ENCODE results near the gene DSC3. TPM values are rescaled to one million over a fixed set of nuclear protein-coding genes. Genes with fewer than 3 reads are reported as not detected.
"Not testable (repeated sequence)": the region's sequence is repeated elsewhere in the genome, so short reads cannot be mapped to it uniquely, and the experiment has no call there.

The DSC3 gene
- total RNA-seq, 2 donors from 2014 or later, result not detected

DNA sequence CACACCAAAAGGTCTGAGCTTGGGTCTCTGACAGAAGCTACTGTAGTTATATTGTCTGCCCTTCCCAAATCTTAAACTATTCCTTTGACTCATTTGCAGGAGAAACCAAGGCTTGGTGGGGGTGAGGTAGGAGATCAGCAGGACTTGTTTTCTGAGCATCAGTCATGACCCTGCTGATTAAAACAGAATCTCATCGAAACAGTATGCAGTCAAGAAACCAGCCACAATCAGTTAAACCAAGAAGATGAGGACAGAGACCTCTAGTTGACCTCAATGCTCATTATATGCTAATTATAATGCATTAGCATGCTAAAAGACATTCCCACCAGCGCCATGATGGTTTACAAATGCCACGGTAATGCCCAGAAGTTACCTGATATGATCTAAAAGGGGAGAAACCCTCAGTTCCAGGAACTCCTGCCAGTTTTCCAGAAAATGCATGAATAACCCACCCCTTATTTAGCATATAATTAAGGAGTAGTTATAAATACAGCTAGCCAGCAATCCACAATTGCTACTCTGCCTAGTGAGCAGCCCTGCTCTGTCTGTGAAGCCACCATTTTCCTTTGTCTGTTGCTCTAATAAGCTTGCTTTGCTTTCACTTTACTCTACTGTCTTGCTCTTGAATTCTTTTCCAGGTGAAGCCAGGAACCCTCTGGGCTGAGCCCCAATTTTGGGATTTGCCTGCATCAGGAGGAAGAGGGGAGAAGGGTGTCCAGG, 26.7 kb downstream of the DSC3 start:
- Mint-ChIP-seq H3K4me1 (no peaks in the 10 kb centered on the region), H3K4me3 (no peak overlapping the region), H3K9me3 (peaks cover 16% of the 10 kb centered on the region), H3K27ac (no peak overlapping the region), H3K27me3 (no peaks in the 10 kb centered on the region), H3K36me3 (ENCODE audit: low read depth) (no peaks in the 10 kb centered on the region)
- no peak for ATAC-seq (replicated peaks)

DNA sequence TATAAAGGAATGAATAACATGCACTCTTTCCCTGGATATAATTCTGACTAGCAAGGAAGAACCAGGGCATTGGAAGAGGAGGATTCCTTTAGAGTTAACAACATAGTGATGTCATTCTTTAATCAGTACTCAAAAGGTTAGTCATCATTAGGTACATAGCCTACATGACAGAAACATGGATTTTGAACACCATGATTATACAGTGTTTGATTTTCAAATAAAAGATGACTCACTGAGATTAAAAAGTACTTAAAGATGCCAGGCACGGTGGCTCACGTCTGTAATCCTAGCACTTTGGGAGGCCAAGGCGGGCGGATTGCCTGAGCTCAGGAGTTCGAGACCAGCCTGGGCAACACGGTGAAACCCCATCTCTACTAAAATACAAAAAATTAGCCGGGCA, 31.1 kb downstream of the DSC3 start:
- H3K4me3 Mint-ChIP-seq; H3K27me3 Mint-ChIP-seq; H3K4me1 Mint-ChIP-seq; H3K27ac Mint-ChIP-seq; H3K36me3 Mint-ChIP-seq (ENCODE audit: low read depth); ATAC-seq (replicated peaks): not testable (repeated sequence)
- H3K9me3 Mint-ChIP-seq, result peaks cover 12% of the 10 kb centered on the region

DNA sequence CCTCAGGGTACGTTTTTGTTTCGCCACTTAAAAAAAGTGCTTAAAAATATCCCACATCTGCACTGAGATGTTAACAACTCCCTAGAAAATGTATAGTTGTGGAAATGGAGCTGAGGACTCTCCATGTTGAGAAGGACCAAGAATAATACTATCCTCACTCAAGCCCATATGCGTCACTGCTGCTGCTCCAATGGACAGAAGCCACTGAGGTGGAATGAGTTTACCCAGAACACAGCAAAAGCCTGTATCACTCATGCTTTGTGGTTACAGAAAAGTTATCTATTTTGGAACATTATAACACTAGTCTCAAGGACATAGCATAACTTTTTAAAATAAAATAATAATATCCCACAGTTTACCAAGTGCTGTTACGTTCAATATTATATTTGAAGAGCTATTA, 31.9 kb downstream of the DSC3 start:
- peaks cover 8% of the 10 kb centered on the region for H3K9me3 Mint-ChIP-seq
- H3K27ac Mint-ChIP-seq, result no peak overlapping the region
- no peak for ATAC-seq (replicated peaks)
- no peaks in the 10 kb centered on the region for H3K4me1 Mint-ChIP-seq
- no peaks in the 10 kb centered on the region for H3K36me3 Mint-ChIP-seq (ENCODE audit: low read depth)
- H3K4me3 Mint-ChIP-seq, result no peak overlapping the region
- no peaks in the 10 kb centered on the region for H3K27me3 Mint-ChIP-seq

DNA sequence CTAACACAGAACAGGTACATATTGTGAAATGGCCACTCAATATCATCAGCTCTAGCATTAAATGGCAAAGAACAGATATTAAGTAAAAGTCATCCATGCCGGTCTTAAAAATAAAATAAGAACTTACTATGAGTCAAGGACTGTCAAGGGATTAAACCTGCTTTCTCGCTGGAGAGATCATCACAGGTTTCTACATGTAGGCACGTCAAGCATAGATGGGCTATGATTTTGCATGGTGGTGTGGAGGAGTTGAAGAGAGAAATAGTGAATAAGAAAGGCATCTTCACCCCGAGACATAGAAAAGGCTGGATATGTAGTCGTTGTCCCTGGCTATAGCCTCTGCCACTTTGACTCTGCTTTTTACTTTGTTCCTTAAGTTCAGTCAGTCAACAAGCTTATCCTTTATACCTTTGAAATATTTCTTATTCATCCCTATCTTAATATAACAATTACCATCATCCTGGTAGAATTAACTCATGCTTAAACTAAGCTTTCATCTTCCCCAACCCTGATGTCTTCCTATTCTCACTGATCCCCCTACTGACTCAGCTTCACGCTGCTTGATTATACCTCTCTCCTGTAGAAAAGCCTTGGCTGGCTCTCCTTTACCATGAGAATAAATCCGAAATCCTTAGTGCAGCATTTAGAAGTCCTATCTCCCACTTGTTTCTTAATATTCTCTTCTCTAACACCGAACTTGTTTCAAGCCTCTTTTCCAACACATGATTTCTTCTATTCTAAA, 42.5 kb downstream of the DSC3 start:
- no peaks in the 10 kb centered on the region for H3K27me3 Mint-ChIP-seq
- H3K36me3 Mint-ChIP-seq (ENCODE audit: low read depth), result no peaks in the 10 kb centered on the region

DNA sequence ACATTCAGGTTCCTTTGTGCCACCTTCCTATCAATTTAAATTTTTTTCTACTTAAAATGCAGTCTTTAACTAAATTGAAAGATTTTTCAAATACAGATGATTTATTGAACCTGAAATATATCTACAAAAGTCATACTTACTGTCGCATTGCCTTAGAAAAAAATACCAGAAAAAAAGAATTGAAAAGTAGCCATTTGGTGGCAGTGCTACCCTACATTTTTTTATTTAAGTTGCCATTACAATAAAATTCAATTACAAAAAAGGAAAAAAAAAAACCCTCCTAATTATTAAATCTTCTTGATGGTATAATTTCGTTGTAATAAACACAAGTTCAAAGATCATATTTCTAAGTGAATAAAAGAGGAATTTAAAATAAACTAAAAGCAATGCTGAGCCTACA, 43.4 kb downstream of the DSC3 start:
- H3K4me3 Mint-ChIP-seq, result no peak overlapping the region
- no peaks in the 10 kb centered on the region for H3K4me1 Mint-ChIP-seq
- peaks cover 4% of the 10 kb centered on the region for H3K9me3 Mint-ChIP-seq

More for the DNA sequence above, 42.5 kb downstream of the DSC3 start:
- H3K27ac Mint-ChIP-seq, result no peak overlapping the region
- ATAC-seq (replicated peaks), result no peak
- no peak overlapping the region for H3K4me3 Mint-ChIP-seq
- H3K4me1 Mint-ChIP-seq, result no peaks in the 10 kb centered on the region
- H3K9me3 Mint-ChIP-seq, result peaks cover 4% of the 10 kb centered on the region

DNA sequence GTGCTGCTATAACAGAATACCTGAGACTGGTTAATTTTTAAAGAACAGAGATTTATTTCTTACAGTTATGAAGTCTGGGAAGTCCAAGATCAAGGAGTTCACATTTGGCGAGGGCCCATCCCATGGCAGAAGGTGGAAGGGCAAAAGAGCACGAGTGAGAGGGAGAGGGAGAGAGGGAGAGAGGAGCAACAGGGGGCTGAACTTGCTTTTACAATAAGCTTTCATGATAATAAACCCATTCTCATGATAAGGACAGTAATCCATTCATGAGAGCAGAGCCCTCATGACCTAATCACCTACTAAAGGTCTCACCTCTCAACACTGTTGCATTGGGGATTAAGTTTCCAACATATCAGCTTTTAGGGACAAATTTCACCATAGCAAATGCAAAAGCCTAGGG, 45.3 kb downstream of the DSC3 start:
- no peak for ATAC-seq (replicated peaks)
- Mint-ChIP-seq H3K9me3 (no peaks in the 10 kb centered on the region), H3K4me1 (no peaks in the 10 kb centered on the region), H3K36me3 (ENCODE audit: low read depth) (no peaks in the 10 kb centered on the region), H3K27me3 (no peaks in the 10 kb centered on the region), H3K27ac (no peak overlapping the region), H3K4me3 (no peak overlapping the region)

More for the DNA sequence above, 43.4 kb downstream of the DSC3 start:
- ATAC-seq (replicated peaks), result no peak
- no peaks in the 10 kb centered on the region for H3K36me3 Mint-ChIP-seq (ENCODE audit: low read depth)
- H3K27ac Mint-ChIP-seq, result no peak overlapping the region
- no peaks in the 10 kb centered on the region for H3K27me3 Mint-ChIP-seq

DNA sequence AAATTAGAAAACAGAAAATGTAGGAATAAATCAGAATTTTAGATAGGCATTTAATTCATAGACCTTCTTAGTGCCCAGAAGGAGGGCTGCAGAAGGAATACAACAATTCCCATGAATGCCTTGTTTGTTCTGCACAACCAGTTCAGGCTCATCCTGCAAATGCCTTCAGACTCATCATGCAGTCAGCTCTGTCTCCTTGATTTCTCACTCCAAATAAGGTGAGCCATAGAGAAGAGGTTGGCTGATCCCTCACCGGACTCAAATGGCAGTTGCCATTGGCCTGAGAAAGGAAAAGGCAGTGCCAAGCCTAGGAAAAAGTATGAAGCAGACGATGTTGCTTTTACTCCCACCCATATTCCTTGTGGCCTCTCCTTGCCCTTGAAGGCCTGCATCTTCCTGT, 50.3 kb downstream of the DSC3 start:
- Mint-ChIP-seq H3K27me3 (no peaks in the 10 kb centered on the region), H3K9me3 (no peaks in the 10 kb centered on the region)

DNA sequence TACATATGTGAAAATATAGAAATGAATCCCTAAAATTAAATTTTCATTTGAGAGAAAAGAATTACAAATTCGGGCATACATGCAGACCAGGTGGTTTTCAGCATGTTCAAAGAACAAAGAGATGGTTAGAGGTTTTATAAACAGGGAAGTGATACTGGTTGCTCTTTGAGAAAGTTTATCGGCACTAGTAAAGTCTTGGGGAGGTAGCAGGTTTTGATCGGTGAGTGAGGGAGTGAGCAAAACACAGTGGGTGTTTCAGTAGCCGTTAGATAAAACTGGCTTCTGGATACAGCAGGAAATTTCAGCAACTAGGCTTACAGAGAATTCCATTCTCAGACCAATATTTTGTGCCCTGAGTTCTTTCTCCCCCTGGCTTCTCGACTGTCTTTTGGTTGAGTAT, 51.1 kb downstream of the DSC3 start:
- Mint-ChIP-seq H3K4me1 (no peaks in the 10 kb centered on the region), H3K27me3 (no peaks in the 10 kb centered on the region), H3K4me3 (no peak overlapping the region), H3K27ac (no peak overlapping the region), H3K36me3 (ENCODE audit: low read depth) (no peaks in the 10 kb centered on the region), H3K9me3 (no peaks in the 10 kb centered on the region)
- no peak for ATAC-seq (replicated peaks)

More for the DNA sequence above, 50.3 kb downstream of the DSC3 start:
- Mint-ChIP-seq H3K4me1 (no peaks in the 10 kb centered on the region), H3K36me3 (ENCODE audit: low read depth) (no peaks in the 10 kb centered on the region), H3K4me3 (no peak overlapping the region), H3K27ac (no peak overlapping the region)
- no peak for ATAC-seq (replicated peaks)

DNA sequence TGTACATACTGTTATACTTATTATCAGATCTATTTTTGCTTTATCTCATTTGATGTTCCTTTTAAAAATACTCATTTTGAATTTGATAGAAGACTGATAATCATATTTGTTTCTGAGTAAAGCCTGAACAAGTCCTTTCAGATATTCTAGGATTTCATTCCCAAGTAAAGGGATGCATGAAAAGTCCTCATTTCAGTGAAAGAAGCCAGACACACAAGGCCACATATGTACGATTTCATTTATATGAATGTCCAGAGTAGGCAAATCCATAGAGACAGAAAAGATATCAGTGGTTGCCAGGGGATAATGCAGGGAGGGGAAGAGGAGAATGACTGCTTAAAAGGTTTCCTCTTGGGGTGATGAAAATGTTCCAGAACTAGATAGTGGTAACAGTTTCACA, 53.4 kb downstream of the DSC3 start:
- no peak for ATAC-seq (replicated peaks)
- Mint-ChIP-seq H3K4me3 (no peak overlapping the region), H3K36me3 (ENCODE audit: low read depth) (no peaks in the 10 kb centered on the region), H3K9me3 (peaks cover 14% of the 10 kb centered on the region), H3K27me3 (no peaks in the 10 kb centered on the region), H3K27ac (no peak overlapping the region), H3K4me1 (no peaks in the 10 kb centered on the region)

DNA sequence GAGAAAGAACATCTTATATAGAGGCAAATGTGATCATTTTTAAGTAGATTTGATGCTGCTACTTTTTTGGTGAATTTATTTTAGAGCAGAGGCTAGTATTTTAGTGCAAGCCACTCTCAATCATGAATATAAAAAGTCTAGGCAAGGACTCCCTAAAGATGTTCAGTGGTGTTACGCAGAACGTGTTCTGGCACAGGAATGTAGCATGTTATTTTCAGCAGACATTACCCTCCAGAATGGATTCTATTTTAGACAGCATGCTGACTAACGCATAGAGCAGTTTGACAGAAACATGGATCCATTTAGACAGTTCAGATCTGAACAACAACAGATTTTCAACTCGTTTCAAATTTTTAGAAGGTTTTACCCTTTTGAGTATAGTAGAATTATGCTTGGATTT, 54.1 kb downstream of the DSC3 start:
- no peak for ATAC-seq (replicated peaks)
- no peaks in the 10 kb centered on the region for H3K36me3 Mint-ChIP-seq (ENCODE audit: low read depth)
- H3K27ac Mint-ChIP-seq, result no peak overlapping the region
- no peaks in the 10 kb centered on the region for H3K27me3 Mint-ChIP-seq
- H3K4me1 Mint-ChIP-seq, result no peaks in the 10 kb centered on the region
- H3K4me3 Mint-ChIP-seq, result no peak overlapping the region
- peaks cover 14% of the 10 kb centered on the region for H3K9me3 Mint-ChIP-seq

DNA sequence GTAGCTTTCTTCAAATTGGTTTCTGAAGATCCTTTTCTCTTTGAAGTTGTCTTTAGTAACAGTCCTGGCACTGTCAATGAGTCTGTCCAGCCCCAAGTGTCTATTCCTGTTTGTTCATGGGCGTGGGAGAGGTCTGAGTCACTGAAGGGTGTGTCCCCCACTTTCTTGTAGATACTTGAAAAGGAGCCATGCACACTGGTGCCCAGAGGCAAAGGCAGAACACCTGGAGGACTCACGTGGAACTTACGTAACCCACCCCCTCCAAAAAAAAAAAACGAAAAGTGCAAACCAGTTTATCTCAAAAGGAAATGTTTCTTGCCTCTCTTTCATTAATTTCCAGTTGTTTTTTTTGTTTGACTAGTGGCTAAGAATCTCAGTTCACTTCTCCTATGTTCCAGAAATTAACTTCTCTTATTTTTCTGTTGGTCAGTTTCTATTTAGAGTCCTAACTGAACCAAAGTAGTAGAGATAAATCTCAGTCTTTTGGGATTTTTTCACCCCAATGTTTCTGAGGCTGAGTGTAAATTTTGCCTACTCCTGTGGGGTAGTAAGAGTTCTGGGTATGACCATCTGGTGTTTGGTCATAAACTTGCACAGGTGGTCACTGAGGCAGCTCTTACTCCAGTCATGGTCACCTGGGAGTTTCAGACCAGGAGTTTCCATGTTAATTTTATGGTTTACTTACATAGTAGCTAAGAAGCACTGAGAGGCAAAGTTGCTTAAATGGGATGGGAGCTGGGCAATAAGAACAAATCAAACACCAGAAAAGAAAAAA, 54.9 kb downstream of the DSC3 start:
- Mint-ChIP-seq H3K4me3 (no peak overlapping the region), H3K36me3 (ENCODE audit: low read depth) (no peaks in the 10 kb centered on the region), H3K27ac (no peak overlapping the region), H3K9me3 (peaks cover 17% of the 10 kb centered on the region), H3K27me3 (no peaks in the 10 kb centered on the region), H3K4me1 (no peaks in the 10 kb centered on the region)
- no peak for ATAC-seq (replicated peaks)

DNA sequence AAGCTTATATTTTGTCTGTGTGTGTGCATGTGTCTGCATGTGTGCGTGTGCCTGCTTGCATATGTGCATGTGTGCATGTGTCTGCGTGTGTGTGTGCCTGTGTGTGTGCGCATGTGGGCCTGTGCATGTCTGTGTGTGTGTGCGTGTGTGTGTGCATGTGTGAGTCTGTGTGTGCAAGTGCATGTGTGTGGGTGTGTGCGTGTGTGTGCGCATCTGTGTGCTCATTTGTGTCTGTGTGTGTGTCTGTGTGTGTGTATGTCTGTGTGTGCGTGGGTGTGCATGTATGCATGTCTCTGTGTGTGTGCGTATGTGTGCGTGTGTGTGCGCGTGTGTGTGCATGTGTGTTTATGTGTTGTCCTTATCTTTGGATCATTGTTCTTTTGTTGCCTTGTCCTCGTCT, 56.8 kb downstream of the DSC3 start:
- no peak for ATAC-seq (replicated peaks)
- Mint-ChIP-seq H3K36me3 (ENCODE audit: low read depth) (no peaks in the 10 kb centered on the region), H3K27me3 (no peaks in the 10 kb centered on the region), H3K9me3 (peaks cover 22% of the 10 kb centered on the region), H3K4me1 (no peaks in the 10 kb centered on the region), H3K4me3 (no peak overlapping the region), H3K27ac (no peak overlapping the region)

DNA sequence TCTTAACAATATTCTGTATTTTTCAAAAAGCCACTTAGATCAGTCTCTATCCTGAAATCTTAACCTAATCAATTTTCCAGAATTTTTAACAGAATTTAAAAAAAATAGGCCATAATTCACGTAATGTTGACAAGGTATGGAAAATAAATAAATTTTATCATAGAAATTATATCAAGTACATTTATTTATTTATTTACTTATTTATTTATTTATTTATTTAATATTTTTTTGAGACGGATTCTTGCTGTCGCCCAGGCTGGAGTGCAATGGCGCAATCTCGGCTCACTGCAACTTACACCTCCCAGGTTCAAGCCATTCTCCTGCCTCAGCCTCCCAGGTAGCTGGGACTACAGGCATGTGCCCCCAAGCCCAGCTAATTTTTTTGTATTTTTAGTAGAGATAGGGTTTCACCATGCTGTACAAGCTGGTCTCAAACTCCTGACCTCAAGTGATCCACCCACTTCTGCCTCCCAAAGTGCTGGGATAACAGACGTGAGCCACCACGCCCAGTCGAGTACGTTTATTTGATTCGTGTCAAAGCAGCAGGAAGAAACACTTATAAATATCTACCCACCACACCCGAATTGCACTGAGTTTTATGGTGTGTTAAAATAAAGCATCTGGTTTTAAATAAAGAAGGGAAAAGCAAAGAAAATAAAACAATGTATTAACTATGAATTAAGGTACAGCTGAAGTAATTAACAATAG, 60.1 kb downstream of the DSC3 start:
- Mint-ChIP-seq H3K27ac (no peak overlapping the region), H3K4me1 (no peaks in the 10 kb centered on the region), H3K36me3 (ENCODE audit: low read depth) (no peaks in the 10 kb centered on the region), H3K9me3 (peaks cover 22% of the 10 kb centered on the region), H3K27me3 (no peaks in the 10 kb centered on the region), H3K4me3 (no peak overlapping the region)
- ATAC-seq (replicated peaks), result no peak

DNA sequence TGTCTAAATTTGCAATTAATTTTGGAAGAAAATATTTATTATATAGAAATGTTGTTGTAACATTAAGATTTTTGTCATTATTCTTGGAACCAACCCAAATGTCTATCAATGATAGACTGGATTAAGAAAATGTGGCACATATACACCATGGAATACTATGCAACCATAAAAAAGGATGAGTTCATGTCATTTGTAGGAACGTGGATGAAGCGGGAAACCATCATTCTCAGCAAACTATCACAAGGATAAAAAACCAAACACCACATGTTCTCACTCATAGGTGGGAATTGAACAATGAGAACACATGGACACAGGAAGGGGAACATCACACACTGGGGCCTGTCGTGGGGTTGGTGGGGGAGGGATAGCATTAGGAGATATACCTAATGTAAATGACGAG, 64.5 kb downstream of the DSC3 start:
- not testable (repeated sequence) for H3K4me3 Mint-ChIP-seq; ATAC-seq (replicated peaks); H3K36me3 Mint-ChIP-seq (ENCODE audit: low read depth); H3K4me1 Mint-ChIP-seq; H3K27ac Mint-ChIP-seq; H3K27me3 Mint-ChIP-seq; H3K9me3 Mint-ChIP-seq

All from activated T-helper 17 cell treated with anti-CD3 and anti-CD28 coated beads, Interleukin-2, amount 50 U/mL, for 72 hours (primary cell).